ENCODE measurements around the gene ENTHD1.

DNA sequence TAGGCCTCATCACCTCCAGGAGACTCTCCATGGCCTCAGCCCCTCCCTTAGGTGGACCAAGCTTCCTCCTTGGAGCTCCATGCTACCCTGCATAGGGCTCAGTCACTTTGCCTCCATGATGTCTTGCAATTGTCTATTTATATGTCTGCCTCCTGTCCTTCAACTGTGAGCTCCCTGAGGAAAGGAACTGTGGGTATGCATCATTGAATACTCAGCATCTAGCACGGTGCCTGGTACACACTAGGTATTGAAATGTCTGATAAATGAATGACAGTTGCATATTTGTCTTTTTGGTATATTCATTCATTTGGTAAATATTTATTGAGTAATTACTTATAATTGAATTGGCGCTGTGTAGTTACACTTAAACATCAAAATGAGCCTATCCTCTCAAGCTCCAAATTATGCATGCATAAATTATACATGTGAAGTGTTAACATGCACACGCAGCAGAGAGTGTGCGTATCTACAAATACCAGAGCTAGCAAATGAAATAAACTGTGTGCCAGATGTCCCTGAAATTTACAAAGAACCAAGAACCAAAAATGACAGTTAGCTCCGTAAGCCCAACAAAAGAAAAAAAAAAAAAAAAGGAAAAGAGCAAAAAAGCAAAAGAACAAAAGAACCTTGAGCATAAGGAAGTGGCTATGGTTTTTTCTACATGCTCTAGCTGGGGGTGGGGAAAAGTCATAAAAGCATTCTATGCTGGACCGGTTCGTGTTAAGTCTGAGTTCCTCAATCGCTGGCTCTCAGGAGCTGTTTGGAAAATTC lies 32.5 kb upstream of the ENTHD1 start:
- TF ChIP-seq, protein P1, sequence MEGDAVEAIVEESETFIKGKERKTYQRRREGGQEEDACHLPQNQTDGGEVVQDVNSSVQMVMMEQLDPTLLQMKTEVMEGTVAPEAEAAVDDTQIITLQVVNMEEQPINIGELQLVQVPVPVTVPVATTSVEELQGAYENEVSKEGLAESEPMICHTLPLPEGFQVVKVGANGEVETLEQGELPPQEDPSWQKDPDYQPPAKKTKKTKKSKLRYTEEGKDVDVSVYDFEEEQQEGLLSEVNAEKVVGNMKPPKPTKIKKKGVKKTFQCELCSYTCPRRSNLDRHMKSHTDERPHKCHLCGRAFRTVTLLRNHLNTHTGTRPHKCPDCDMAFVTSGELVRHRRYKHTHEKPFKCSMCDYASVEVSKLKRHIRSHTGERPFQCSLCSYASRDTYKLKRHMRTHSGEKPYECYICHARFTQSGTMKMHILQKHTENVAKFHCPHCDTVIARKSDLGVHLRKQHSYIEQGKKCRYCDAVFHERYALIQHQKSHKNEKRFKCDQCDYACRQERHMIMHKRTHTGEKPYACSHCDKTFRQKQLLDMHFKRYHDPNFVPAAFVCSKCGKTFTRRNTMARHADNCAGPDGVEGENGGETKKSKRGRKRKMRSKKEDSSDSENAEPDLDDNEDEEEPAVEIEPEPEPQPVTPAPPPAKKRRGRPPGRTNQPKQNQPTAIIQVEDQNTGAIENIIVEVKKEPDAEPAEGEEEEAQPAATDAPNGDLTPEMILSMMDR (IDR thresholded peaks at IDR 0.05; ENCODE audit: low read depth, low read length, poor library complexity, severe bottlenecking) = no peak
- no peak for TF ChIP-seq EZH2phosphoT487 (IDR thresholded peaks at IDR 0.05; ENCODE audit: borderline replicate concordance, low read length)

Measured in DOHH2 (cell line).